HG02763 (cell line): Measurements from ENCODE around the gene NCK1.
A peak's percentile ranks its signal among the peaks of the same experiment; 100 is the strongest.
"Not testable (repeated sequence)": the region's sequence is repeated elsewhere in the genome, so short reads cannot be mapped to it uniquely, and the experiment has no call there.

Source experiments
- ATAC-seq: cut with Tn5 transposase; IDR thresholded peaks from one replicate; pipeline ENCODE4 v1.9.1; 2021; ENCODE audit warnings: mild to moderate bottlenecking, moderate library complexity; ENCODE audit not compliant: unreplicated experiment

Gene NCK1

GRCh38 chr3:136860541-136860940 is 1.5 kb upstream of the NCK1 start:
- no peak for ATAC-seq

GRCh38 chr3:136862617-136863322 is 762 bp downstream of the NCK1 start:
- ATAC-seq, result peak; percentile 10

DNA sequence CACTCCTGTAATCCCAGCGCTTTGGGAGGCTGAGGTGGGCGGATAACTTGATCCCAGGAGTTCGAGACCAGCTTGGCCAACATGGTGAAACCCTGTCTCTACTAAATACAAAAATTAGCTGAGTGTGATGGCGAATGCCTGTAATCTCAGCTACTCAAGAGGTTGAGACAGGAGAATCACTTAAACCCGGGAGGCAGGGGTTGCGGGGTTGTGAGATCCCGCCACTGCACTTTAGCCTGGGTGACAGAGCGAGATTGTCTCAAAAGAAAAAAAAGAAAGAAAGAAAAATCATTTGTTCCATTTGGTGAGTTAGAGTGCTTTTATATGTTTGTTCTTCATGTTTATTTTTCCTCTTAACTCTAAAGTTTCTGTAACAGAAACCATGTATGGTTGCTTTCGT is 7.3 kb downstream of the NCK1 start:
- no peak for ATAC-seq

DNA sequence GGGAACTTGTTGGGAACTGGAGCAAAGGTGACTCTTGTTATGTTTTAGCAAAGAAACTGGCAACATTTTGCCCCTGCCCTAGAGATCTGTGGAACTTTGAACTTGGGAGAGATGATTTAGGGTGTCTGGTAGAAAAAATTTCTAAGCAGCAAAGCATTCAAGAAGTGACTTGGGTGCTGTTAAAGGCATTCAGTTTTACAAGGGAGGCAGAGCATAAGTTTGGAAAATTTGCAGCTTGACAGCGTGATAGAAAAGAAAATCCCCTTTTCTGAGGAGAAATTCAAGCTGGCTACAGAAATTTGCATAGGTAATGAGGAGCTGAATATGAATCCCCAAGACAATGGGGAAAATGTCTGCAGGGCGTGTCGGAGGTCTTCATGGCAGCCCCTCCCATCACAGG is 10.2 kb downstream of the NCK1 start:
- ATAC-seq, result not testable (repeated sequence)

GRCh38 chr3:136879510-136879909 is 17.5 kb downstream of the NCK1 start:
- not testable (repeated sequence) for ATAC-seq

DNA sequence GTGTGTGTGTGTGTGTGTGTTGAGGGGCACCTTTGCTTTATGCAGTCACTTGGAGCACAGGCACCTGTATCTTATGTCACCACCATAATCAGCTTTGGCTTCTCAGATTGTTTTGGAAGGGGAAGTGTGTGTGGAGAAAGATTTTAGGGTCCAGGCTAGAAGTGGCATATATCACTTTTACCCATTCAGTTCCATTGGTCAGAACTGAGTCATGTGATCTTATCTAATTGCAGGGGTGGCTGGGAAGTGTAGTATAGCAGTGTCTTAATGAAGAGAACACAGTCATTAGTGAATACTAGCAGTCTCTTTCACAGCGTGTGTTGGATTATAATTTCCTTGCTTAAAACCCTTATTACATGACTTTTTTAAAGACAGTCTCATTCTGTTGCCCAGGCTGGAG is 20.6 kb downstream of the NCK1 start:
- ATAC-seq, result no peak

DNA sequence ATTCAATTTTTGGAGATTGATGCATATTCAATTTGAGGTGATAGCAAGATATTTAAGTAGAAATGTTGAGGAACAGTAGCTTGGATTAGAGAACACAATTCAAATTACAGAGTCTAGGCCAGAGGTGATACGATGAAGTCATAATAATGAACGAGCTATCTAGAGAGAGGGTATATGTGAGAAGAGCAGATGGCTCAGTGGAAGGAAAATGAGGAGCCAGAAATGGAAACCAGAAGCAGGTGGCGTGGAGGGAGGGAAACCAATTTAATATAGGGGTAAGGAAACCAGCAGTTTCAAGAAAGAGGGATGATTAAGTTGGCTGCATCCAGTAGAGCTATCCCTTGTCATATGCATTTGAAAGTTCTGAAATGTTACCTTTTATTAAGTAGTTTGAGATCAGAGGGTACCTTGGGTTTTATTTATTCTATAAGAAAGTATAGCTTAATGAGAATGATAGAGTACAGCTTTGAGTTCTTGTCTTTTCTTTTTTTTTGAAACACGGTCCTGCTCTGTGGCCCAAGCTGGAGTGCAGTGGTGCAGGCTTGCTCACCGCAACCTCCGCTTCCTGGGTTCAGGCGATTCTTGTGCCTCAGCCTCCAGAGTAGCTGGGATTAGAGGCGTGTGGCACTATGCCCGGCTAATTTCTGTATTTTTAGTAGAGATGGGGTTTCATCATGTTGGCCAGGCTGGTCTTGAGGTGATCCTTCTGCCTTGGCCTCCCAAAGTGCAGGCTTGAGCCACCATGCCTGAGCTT is 22.1 kb downstream of the NCK1 start:
- ATAC-seq, result no peak

GRCh38 chr3:136885357-136886213 is 23.6 kb downstream of the NCK1 start:
- ATAC-seq, result no peak

DNA sequence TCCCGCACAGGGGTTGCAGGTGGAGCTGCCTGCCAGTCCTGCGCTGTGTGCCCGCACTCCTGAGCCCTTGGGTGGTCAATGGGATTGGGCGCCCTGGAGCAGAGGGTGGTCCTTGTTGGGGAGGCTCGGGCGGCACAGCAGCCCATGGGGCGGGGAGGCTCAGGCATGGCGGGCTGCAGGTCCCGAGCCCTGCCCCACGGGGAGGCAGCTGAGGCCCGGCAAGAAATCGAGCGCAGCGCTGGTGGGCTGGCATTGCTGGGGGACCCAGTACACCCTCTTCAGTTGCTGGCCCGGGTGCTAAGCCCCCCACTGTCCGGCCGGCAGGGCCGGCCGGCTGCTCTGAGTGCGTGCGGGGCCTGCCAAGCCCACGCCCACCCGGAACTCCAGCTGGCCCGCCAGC is 27.9 kb downstream of the NCK1 start:
- ATAC-seq, result no peak

DNA sequence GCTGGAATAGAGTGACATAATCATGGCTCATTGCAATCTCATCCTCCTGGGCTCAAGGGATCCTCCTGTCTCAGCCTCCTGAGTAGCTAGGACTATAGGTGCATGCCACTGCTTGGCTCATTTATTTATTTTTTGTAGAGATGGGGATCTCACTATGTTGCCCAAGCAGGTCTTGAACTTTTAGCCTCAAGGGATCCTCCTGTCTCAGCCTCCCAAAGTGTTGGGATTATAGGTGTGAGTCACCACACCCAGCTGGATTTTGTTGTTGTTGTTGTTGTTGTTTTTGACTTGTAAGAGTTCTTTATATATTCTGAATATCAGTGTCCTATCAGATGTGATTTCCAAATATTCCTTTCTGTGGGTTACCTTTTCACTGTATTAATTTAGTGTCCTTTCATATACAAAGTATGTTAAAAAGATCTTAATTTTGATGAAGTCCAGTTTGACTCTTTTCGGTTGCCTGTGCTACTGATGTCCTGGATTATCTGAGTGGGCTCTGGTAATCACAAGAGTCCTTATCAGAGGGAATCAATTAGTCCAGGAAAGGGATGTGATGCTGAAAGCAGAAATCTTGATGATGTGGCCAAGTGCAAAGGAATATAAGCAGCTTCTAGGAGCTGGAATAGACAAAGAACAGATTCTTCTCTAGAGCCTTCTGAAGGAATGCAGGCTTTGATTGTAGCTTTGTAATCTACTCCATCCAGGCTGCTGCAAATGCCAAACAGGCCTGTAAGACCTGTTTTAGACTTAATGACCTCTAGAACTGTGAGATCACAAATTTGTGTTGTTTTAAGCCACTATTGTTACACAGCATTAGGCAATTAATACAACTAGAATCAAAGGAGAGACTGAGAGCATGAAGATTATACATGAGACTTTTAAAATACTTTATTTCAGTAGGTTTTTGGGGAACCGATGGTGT is 30.2 kb downstream of the NCK1 start:
- no peak for ATAC-seq

- no peak for ATAC-seq
Measured at GRCh38 chr3:136893848-136894443, 31.9 kb downstream of the NCK1 start.

GRCh38 chr3:136897171-136897570 is 35.2 kb downstream of the NCK1 start:
- ATAC-seq, result not testable (repeated sequence)

GRCh38 chr3:136898549-136898948 is 36.5 kb downstream of the NCK1 start:
- no peak for ATAC-seq

DNA sequence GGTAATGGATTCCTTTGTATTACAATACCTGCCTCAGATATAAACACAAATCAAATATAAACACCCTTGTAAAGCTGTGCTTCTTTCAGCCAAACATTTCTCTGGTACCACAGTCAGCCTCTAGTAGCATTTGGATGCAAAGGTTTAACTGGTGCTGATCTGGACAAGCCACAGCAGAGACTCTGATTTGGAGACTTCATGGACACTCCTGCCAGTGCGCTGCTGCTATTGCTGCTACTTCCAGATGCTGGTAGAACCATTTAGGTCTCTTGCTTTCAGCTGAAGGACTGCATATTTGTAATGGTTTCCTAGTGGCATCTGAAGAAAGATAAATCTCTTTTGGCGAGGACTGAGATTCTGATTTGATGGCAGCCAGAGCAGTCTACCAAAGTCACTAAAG is 36.9 kb downstream of the NCK1 start:
- no peak for ATAC-seq

DNA sequence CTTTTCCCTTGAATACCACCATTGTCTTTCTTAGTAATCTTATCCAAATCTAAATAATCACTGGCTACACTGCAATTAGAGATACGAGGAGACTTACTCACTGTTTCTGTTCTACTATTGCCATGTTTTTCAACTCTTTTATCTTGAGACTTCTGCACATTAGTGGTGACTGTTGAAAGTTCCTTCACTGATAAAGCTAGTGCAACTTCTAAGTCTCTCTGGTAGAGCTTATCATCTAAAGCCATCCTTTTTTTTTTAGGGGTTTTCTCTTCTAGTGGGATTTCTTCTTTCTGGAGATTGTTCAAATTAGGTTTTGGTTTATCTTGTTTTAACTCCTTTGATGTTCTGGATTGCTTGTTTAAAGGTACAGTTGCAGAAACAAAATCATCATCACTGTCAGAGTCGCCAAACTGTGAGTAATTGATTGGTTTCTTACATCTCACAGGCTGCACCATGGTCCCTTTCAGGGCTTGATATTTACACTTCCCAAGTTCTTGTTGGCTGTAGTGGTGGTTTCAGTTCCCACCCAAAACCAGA is 37.7 kb downstream of the NCK1 start:
- no peak for ATAC-seq

- ATAC-seq, result not testable (repeated sequence)
Measured at GRCh38 chr3:136900694-136901093, 38.7 kb downstream of the NCK1 start.

GRCh38 chr3:136901391-136901790 is 39.4 kb downstream of the NCK1 start:
- no peak for ATAC-seq

DNA sequence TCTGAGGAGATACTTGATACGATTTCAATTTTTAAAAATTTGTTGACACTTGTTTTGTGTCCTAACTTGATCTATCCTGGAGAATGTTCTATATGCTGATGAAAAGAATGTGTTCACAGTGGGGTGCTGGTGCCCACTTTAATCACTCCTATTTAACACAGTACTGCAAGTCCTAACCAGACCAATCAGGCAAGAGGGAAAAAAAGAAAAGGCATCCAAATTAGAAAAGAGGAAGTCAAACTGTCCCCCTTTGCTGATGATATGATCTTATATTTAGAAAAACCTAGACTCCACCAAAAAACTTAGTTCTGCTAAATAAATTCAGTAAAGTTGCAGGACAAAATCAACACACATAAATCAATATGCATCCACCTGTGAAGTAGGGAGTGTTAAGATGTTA is 40.5 kb downstream of the NCK1 start:
- ATAC-seq, result not testable (repeated sequence)

DNA sequence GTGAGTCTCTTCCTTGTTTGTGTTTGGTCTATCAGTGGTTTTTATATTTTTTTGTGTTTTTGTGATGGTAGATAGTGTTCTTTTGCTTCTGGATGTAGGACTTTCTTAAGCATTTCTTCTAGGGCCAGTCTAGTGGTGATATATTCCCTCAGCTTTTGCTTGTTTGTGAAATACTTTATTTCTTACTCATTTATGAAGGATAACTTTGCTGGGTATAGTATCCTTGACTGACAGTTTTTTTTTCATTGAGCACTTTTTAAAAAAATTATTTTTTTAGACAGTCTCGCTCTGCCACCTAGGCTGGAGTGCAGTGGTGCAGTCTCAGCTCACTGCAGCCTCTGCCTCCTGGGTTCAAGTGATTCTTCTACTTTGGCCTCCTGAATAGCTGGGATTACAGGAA is 41.9 kb downstream of the NCK1 start:
- no peak for ATAC-seq

DNA sequence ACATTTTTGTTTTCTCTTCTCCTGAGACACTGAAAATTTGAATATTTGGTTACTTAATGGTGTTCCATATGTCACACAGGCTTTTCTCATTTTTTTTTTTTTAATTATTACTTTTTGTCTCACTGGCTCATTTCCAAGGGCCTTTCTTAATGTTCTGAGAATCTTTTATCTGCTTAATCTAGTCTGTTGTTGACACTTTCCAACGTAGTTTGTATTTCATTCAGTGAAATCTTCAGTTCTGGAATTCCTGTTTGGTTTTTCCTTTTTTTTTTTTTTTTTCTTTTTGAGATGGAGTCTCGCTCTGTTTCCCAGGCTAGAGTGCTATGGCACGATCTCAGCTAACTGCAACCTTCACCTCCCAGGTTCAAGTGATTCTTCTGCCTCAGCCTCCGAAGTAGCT is 42.7 kb downstream of the NCK1 start:
- no peak for ATAC-seq
